Occipital lobe (tissue), 3 donors: ENCODE data around the gene TET1. TPM values are rescaled to one million over a fixed set of nuclear protein-coding genes. Genes with fewer than 3 reads are reported as not detected.
"Not testable (repeated sequence)": the region's sequence is repeated elsewhere in the genome, so short reads cannot be mapped to it uniquely, and the experiment has no call there.

Experiments used
- DNase-seq: peaks from one replicate; lab custom pipeline; 2025; lab: John Stamatoyannopoulos, UW
- small RNA-seq: library from RNA; depleted of rRNA; stranded (forward); fragments of <200 nt; gene quantifications from one replicate; pipeline ENCODE3, GENCODE V24; 2014
- total RNA-seq: library from RNA; depleted of rRNA; stranded (reverse); fragments of >200 nt; gene quantifications from one replicate; pipeline ENCODE4 v1.2.3, GENCODE V29; 2014

The TET1 gene
- total RNA-seq, 1 donor from 2014 or later = 33.5 TPM

DNA sequence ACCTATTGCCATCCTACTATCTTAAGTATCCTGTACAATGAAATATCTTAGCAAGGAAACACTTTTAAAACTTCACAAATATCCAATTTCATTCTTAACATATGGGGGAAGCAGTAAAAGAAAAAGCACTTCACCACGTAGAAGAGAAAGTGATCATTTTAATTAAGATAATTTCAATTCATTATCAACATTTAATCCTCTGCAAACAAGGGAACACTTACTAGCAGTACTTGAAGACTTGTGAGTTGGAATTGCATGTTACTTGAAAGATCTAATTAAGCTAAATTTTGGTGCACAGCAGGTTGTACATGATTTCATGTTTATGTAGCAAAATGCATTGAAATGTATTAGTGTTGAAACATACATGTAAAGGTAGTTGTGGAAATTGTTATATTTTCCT lies 140.1 kb downstream of the TET1 start:
- DNase-seq = no peak

- DNase-seq = no peak
Observed at GRCh38 chr10:68705548-68705947, 145.4 kb downstream of the TET1 start.

DNA sequence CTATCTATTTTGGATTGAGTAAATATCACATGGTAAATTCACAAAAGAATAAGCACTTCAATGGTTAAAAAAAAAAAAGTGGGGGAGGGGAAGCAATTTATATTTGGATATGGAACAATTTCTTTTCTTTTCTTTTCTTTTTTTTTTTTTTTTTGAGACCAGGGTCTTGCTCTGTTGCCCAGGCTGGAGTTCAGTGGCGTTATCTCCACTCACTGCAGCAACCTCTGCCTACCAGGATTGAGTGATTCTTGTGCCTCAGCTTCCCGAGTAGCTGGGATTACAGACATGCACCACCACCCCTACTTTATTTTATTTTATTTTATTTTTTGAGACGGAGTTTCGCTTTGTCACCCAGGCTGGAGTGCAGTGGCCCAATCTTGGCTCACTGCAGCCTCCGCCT lies 148.8 kb downstream of the TET1 start:
- DNase-seq = not testable (repeated sequence)

DNA sequence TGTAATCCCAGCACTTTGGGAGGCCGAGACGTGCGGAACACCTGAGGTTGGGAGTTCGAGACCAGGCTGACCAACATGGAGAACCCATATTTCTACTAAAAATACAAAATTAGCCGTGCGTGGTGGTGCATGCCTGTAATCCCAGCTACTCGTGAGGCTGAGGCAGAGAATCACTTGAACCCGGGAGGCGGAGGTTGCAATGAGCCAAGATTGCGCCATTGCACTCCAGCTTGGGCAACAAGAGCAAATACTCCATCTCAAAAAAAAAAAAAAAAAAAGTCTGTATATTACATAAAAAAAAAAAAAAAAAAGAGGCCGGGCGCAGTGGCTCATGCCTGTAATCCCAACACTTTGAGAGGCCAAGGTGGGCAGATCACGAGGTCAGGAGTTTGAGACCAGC lies 152.9 kb downstream of the TET1 start:
- not testable (repeated sequence) for DNase-seq

- no peak for DNase-seq
Observed at GRCh38 chr10:68717435-68717834, 157.3 kb downstream of the TET1 start.

GRCh38 chr10:68720793-68721672 lies 160.9 kb downstream of the TET1 start, which contains the start of gene CCAR1:
Gene CCAR1, plus strand, starts transcription at chr10:68721239. Its CDS starts 1,266 bp downstream, at chr10:68722505.
- DNase-seq = peak; percentile 95

DNA sequence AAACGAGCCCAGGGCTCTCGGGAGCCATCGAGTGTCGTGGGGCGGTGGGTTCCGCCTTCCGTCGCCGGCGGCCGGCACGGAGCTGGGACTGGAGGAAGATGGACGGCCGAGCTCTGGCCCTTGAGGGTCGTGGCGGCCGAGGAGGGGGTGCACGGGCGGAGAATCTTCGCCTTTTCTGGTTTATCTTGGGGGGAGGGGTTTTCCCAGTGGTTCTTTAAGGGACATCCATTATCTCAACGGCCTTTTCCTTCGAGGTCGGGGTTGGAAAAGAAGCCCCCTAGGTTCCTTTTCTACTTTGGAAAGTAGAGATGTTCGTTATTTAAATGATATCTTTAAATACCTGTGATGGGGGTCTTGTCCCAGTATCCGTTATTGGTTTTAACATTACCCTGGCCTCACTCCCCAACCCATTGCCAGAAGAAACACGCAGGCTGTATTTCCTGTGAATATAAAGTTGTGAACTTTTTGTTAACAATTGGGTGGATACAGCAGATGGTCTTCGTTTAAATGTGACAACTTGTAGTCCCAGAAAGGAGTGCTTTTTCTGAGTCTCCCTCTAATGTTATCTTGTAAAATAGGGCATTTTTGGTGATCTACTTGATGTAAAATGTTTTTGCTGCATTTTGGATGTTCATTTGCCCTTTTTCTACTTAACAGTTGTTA lies 161.7 kb downstream of the TET1 start:
- DNase-seq = no peak

- DNase-seq = no peak
Observed at GRCh38 chr10:68725016-68725415, 164.9 kb downstream of the TET1 start.

DNA sequence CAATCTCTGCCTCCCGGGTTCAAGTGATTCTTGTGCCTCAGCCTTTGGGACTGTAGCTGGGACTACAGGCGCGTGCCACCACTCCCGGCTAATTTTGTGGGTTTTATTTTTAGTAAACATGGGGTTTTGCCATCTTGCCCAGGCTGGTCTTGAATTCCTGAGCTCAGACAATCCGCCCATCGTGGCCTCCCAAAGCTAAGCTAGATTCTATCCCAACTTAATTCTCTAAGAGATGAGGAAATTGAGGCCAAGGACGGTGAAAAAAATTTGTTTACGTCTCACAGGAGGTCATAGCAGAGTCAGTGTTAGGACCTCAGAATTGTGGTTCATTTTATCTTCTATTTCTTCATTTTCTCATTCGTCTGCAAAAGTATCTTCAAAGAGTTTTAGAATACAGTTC lies 167.0 kb downstream of the TET1 start:
- no peak for DNase-seq

- no peak for DNase-seq
Observed at GRCh38 chr10:68732651-68733050, 172.5 kb downstream of the TET1 start.

GRCh38 chr10:68734349-68734748 lies 174.2 kb downstream of the TET1 start:
- no peak for DNase-seq

DNA sequence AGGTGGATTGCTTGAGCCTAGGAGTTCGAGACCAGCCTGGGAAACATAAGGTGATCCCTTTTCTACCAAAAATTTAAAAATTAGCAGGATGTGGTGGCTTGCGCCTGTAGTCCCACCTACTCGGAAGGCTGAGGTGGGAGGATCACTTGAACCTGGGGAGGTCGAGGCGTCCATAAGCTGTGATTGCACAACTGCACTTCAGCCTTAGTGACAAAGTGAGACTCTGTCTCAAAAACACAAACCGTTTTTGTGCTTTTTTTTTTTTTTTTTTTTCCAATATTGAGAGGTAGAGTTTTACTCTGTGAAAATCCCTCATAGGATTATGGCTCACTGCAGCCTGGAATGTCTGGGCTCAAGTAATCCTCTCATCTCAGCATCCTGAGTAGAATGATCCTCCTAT lies 175.0 kb downstream of the TET1 start:
- DNase-seq = no peak

- not testable (repeated sequence) for DNase-seq
Observed at GRCh38 chr10:68735739-68736138, 175.6 kb downstream of the TET1 start.

GRCh38 chr10:68740676-68741075 lies 180.5 kb downstream of the TET1 start:
- not testable (repeated sequence) for DNase-seq

DNA sequence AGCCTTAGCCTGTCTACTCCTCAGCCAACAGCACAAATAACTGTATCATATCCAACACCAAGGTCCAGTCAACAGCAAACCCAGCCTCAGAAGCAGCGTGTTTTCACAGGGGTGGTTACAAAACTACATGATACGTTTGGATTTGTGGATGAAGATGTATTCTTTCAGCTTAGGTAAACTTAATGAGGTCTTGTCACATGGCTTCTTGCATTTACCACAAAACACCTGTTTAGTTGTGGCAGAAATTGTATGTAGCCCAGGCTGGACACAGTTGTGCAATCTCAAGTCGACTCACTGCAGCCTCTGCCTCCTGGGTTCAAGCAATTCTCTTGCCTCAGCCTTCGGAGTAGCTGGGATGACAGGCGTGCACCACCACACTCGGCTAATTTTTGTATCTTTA lies 182.3 kb downstream of the TET1 start:
- no peak for DNase-seq

Small RNA genes within 50 kb of the gene (small RNA-seq; reads per million reads assigned to genes)
- gene RF00019 = not detected

Other genes starting within 250 kb of the TET1 start
- gene HNRNPH3, start 228.3 kb upstream of the TET1 start, total RNA-seq = 41.2 TPM
- gene PBLD, start 227.4 kb upstream of the TET1 start, total RNA-seq = 7.0 TPM
- gene RUFY2, start 153.1 kb upstream of the TET1 start, total RNA-seq = 119 TPM
- gene DNA2, start 88.4 kb upstream of the TET1 start, total RNA-seq = 30.9 TPM
- gene SLC25A16, start 32.8 kb upstream of the TET1 start, total RNA-seq = 70.8 TPM
- 41.0 TPM for gene CCAR1, start 160.9 kb downstream of the TET1 start, total RNA-seq